Naive thymus-derived CD4-positive, alpha-beta T cell (primary cell): ENCODE measurements around the gene MORN5. TPM values are rescaled to one million over a fixed set of nuclear protein-coding genes. Genes with fewer than 3 reads are reported as not detected.
A peak's percentile ranks its signal among the peaks of the same experiment; 100 is the strongest.

Source experiments
- ATAC-seq: fragments of 150-1000 bp; cut with Tn5 transposase; 2 replicates; pipeline ENCODE4 v1.10.0; 2021; ENCODE audit warnings: mild to moderate bottlenecking, moderate library complexity
- CTCF ChIA-PET: fragments of 350-600 bp; sonication (Branson Sonifier 250); formaldehyde crosslinking; loops from one replicate; lab custom pipeline; 2021; ENCODE audit warnings: antibody characterized with exemption; lab: Charles Lee
- POLR2A ChIA-PET: fragments of 350-600 bp; sonication (Branson Sonifier 250); formaldehyde crosslinking; loops from one replicate; lab custom pipeline; 2021; ENCODE audit warnings: antibody characterized with exemption, inconsistent platforms; lab: Charles Lee
- DNase-seq, 9 donors: peaks; one replicate each; pipeline versions ENCODE4 v3.0.0 to v3.0.0-alpha.2; 2020 to 2022; ENCODE audit warnings: mixed read lengths in 1 of 9
- H3K27ac ChIP-seq: one replicate; pipeline ENCODE4 v1.7.0; 2013; ENCODE audit warnings: mild to moderate bottlenecking, low read depth, low read length, moderate library complexity
- H3K27me3 ChIP-seq, 2 donors: one replicate each; pipeline ENCODE4 v1.7.0; 2013; ENCODE audit warnings: low read length in 2 of 2, mild to moderate bottlenecking in 2 of 2, moderate library complexity in 2 of 2; ENCODE audit not compliant: control insufficient read depth in 2 of 2, insufficient read depth in 2 of 2
- H3K36me3 ChIP-seq, 3 experiments: 1 replicate in 2 of 3; 2 replicates in 1 of 3; pipeline ENCODE4 v1.7.0; 2013; ENCODE audit warnings: low read length in 3 of 3, mild to moderate bottlenecking in 3 of 3, moderate library complexity in 1 of 3; ENCODE audit not compliant: insufficient read depth in 3 of 3, control insufficient read depth in 2 of 3
- H3K4me1 ChIP-seq, 2 donors: one replicate each; pipeline ENCODE4 v1.7.0; 2013; ENCODE audit warnings: low read length in 2 of 2, mild to moderate bottlenecking in 2 of 2, moderate library complexity in 1 of 2; ENCODE audit not compliant: control insufficient read depth in 2 of 2, insufficient read depth in 2 of 2
- H3K4me3 ChIP-seq: 2 replicates; pipeline ENCODE4 v1.7.0; 2013; ENCODE audit warnings: mild to moderate bottlenecking, low read length
- H3K9me3 ChIP-seq, 3 experiments: 1 replicate in 2 of 3; 2 replicates in 1 of 3; pipeline ENCODE4 v1.7.0; 2013; ENCODE audit warnings: low read length in 3 of 3; ENCODE audit not compliant: control insufficient read depth in 2 of 3
- H3K27ac Mint-ChIP-seq, 9 donors: one replicate each; pipeline ENCODE4 v1.8.0; 2020 to 2022; ENCODE audit warnings: mixed read lengths in 9 of 9, mild to moderate bottlenecking in 8 of 9, moderate library complexity in 5 of 9, inconsistent platforms in 2 of 9
- H3K27me3 Mint-ChIP-seq, 5 donors: one replicate each; pipeline ENCODE4 v1.8.0; 2021 to 2022; ENCODE audit warnings: mixed read lengths in 5 of 5, mild to moderate bottlenecking in 1 of 5
- H3K36me3 Mint-ChIP-seq, 5 donors: one replicate each; pipeline ENCODE4 v1.8.0; 2020 to 2022; ENCODE audit warnings: mixed read lengths in 5 of 5, mild to moderate bottlenecking in 3 of 5, inconsistent platforms in 1 of 5
- H3K4me1 Mint-ChIP-seq, 7 donors: one replicate each; pipeline ENCODE4 v1.8.0; 2020 to 2022; ENCODE audit warnings: mixed read lengths in 7 of 7, mild to moderate bottlenecking in 3 of 7, inconsistent platforms in 1 of 7
- H3K4me3 Mint-ChIP-seq, 10 donors: one replicate each; pipeline ENCODE4 v1.8.0; 2020 to 2022; ENCODE audit warnings: mild to moderate bottlenecking in 10 of 10, mixed read lengths in 10 of 10, moderate library complexity in 6 of 10, inconsistent platforms in 2 of 10
- H3K9me3 Mint-ChIP-seq, 11 donors: one replicate each; pipeline ENCODE4 v1.8.0; 2020 to 2022; ENCODE audit warnings: mixed read lengths in 11 of 11, mild to moderate bottlenecking in 4 of 11, inconsistent platforms in 1 of 11, moderate library complexity in 1 of 11
- intact Hi-C, 2 donors: fragments of 100-400 bp; cut with micrococcal nuclease; formaldehyde crosslinking; loops; one replicate each; pipeline ENCODE4 v1.15.1; 2023
- polyA plus RNA-seq, 2 donors: library from polyadenylated mRNA; unstranded; fragments of 300-500 nt; fragmentation: Illumina TruSeq; gene quantifications; one replicate each; pipeline ENCODE4 v1.2.3, GENCODE V29; 2021
- total RNA-seq, 6 experiments: library from RNA in 5 of 6; stranded (reverse) in 5 of 6; gene quantifications; 1 replicate in 5 of 6; 2 replicates in 1 of 6; pipeline ENCODE4 v1.2.3 and lab custom pipeline; 2021 to 2026

The MORN5 gene
- total and polyA plus RNA-seq, 7 experiments from 2014 or later: not detected

DNA sequence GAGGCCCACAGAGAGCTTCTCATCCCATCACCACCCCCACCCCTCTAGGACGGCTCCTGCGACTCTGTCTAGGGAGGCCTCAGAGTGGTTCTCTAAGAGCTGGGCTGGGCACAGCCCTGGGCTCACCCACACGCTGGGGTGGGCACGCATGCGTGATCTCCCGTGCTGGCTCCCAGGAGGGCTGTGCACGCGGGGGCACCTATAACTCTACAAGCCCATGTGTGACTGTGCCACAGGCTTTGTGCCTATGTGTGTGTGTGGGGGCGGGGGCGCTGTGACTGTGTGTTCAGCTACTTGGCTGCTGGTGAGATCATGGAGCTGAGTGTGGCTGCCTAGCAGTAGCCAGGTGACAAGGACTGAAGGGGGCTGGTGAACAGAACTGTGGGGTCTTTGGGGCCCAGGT is 32.3 kb upstream of the MORN5 start:
- ChIA-PET POLR2A (interaction anchor here (0.6 kb wide), 1 partner anchor 23 kb away, joined by 4 read pairs; no protein-coding TSS in a partner anchor), CTCF (interaction anchor here (7.8 kb wide), 1 partner anchor 221 kb away, joined by 78 read pairs; no protein-coding TSS in a partner anchor)
- Mint-ChIP-seq H3K36me3 (no peaks in the 10 kb centered on the region), H3K9me3 (no peaks in the 10 kb centered on the region), H3K27me3 (peaks cover 11 to 48% (median 27%) of the 10 kb centered on the region in 5 donors), H3K4me1 (peaks cover 14 to 21% (median 17%) of the 10 kb centered on the region in 7 donors), H3K27ac (peak overlapping the region in 1 of 9 donors; percentile 63), H3K4me3 (peak overlapping the region in 6 of 10 donors; percentile 23 to 80 (median 39))
- H3K36me3 ChIP-seq: no peaks in the 10 kb centered on the region
- DNase-seq (no peak), ATAC-seq (no peak)
- H3K27me3 ChIP-seq: no peaks in the 10 kb centered on the region
- H3K4me3 ChIP-seq: no peak overlapping the region
- H3K27ac ChIP-seq: no peak overlapping the region
- no peaks in the 10 kb centered on the region for H3K9me3 ChIP-seq
- no peaks in the 10 kb centered on the region for H3K4me1 ChIP-seq
- intact Hi-C loops: loop anchor here in 1 of 2 donors (10.0 kb wide), 2 partner anchors 137 to 1383 kb away; partner anchors contain the start of genes MRRF and RBM18

DNA sequence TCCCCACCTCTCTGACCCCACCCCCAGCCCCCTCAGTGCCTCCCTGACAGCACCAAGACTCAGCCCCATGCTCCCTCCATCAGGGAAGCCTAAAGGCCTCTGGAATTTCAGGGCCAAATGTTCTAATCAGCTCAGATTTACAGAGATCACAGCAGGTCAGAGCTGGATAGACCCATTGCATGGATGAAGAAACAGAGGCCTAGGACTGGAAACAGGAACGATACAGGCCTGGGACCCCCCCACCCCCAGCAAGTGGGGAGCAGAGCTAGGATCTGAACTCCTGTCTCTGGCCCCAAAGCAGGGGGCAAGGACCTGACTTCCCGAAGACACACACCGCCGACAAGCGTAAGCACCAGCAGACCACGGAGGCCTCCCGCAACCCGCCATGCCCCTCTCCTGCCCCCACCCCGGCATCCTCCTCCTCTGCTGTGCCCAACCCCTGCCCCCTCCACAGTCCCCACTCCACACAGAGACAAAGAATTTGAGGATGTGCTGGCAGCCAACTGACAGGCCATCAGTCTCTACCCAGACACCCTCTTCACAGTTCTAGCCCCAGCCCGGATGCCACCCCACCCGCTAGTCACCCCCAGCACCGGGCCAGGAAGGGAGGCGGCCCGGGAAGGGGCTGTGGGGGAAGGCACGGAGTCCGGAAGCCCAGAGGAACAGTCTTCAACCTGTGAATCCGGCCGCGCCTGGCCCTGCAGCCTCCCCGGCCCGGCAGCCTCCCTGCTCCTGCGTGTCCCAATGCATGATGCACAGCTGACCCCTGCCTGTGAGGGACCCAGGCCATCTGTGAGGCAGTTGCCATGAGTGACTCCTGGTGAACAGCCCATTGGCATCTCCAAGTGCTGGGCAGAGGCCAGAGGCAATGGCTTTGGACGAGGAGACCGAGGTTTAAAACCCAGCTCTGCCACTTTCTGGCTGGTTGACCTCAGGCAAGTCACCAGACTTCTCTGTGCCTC is 31.4 kb upstream of the MORN5 start:
- CTCF ChIA-PET: no interaction called here
- Histone ChIP-seq H3K27ac (no peak overlapping the region), H3K27me3 (no peaks in the 10 kb centered on the region), H3K4me3 (no peak overlapping the region), H3K9me3 (no peaks in the 10 kb centered on the region), H3K36me3 (no peaks in the 10 kb centered on the region), H3K4me1 (no peaks in the 10 kb centered on the region)
- intact Hi-C loops: loop anchor here in 1 of 2 donors (10.0 kb wide), 2 partner anchors 137 to 1383 kb away; partner anchors contain the start of genes MRRF and RBM18
- POLR2A ChIA-PET: no interaction called here
- Mint-ChIP-seq H3K27me3 (peaks cover 11 to 46% (median 27%) of the 10 kb centered on the region in 5 donors), H3K9me3 (no peaks in the 10 kb centered on the region), H3K36me3 (no peaks in the 10 kb centered on the region), H3K27ac (peak overlapping the region in 1 of 9 donors; percentile 63), H3K4me1 (peaks cover 11 to 17% (median 16%) of the 10 kb centered on the region in 7 donors), H3K4me3 (peak overlapping the region in 2 of 10 donors; percentile 29 to 32)
- ATAC-seq (peak; percentile 33), DNase-seq (peak in 1 of 9 donors; percentile 18)

DNA sequence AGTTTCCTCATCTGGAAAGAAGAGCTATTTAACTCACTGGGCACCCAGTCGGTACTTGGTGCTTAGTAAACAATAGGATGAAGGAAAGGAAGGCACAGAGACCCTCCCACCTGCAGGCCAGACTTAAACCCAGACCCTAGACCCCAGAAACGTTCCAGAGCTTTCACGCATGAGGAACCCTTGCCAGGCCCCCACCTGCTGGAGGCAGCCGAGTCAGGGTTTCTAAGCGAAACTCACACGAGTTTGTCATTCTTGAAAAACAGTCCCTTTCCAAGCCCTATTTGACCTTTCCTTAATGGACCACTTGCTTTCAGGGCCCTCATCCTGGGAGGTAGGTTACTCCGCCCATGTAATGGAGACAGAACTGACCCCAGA is 30.8 kb upstream of the MORN5 start:
- Mint-ChIP-seq H3K9me3 (no peaks in the 10 kb centered on the region), H3K4me3 (no peak overlapping the region), H3K27ac (peak overlapping the region in 2 of 9 donors; percentile 49 to 62), H3K36me3 (no peaks in the 10 kb centered on the region), H3K27me3 (peaks cover 11 to 46% (median 27%) of the 10 kb centered on the region in 5 donors), H3K4me1 (peaks cover 11 to 17% (median 15%) of the 10 kb centered on the region in 7 donors)
- Histone ChIP-seq H3K27me3 (no peaks in the 10 kb centered on the region), H3K4me1 (no peaks in the 10 kb centered on the region), H3K27ac (no peak overlapping the region), H3K9me3 (no peaks in the 10 kb centered on the region), H3K4me3 (no peak overlapping the region), H3K36me3 (no peaks in the 10 kb centered on the region)
- no peak for DNase-seq
- CTCF ChIA-PET: no interaction called here
- POLR2A ChIA-PET: no interaction called here
- intact Hi-C loops: loop anchor here in 1 of 2 donors (10.0 kb wide), 2 partner anchors 136 to 1384 kb away; partner anchors contain the start of genes MRRF and RBM18
- no peak for ATAC-seq

DNA sequence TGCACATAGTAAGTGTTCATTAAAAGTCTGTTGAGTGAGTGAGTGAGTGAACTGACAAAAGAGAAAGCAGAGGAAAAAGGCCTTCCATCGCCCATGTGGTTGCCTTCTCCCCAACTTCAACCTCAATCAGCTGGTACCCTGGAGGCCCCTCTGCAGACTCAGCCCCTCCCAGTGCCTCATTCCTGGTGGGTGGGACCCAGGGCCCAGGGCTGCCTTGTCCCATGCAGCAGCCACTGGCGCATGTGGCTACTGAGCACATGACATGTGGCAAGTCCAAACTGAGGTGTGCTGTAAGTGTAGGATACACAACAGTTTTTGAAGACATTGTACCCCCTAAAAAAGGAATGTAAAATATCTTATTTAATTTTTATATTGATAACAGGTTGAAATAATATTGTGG is 29.7 kb upstream of the MORN5 start:
- DNase-seq (no peak), ATAC-seq (no peak)
- H3K27me3 ChIP-seq: no peaks in the 10 kb centered on the region
- CTCF ChIA-PET: no interaction called here
- Mint-ChIP-seq H3K27me3 (peaks cover 11 to 38% (median 19%) of the 10 kb centered on the region in 5 donors), H3K4me1 (peaks cover 11 to 17% (median 15%) of the 10 kb centered on the region in 7 donors), H3K36me3 (no peaks in the 10 kb centered on the region), H3K9me3 (no peaks in the 10 kb centered on the region), H3K4me3 (no peak overlapping the region), H3K27ac (peak overlapping the region in 1 of 9 donors; percentile 62)
- POLR2A ChIA-PET: no interaction called here
- H3K36me3 ChIP-seq: no peaks in the 10 kb centered on the region
- H3K9me3 ChIP-seq: no peaks in the 10 kb centered on the region
- no peaks in the 10 kb centered on the region for H3K4me1 ChIP-seq
- no peak overlapping the region for H3K4me3 ChIP-seq
- intact Hi-C loops: loop anchor here in 1 of 2 donors (10.0 kb wide), 2 partner anchors 135 to 1385 kb away; partner anchors contain the start of genes MRRF and RBM18
- no peak overlapping the region for H3K27ac ChIP-seq

DNA sequence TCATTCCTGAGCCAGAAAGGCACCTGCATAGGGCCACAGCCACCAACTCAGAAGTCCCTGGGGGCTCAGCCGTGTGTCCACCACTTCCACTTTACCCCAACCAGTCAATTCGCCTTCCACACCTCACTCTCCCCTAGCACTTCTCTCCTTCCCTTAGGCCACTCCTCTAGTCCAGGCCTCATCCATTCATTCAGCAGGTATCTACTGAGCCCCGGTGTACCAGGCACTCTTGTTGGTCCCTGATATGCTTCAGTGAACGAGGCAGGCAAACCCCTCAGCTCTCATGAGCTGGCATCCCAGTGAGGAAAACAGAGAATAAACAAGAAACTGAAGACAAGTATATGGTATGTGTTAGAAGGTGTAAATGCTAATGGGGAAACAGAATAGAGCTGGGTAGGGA is 28.9 kb upstream of the MORN5 start:
- ChIA-PET CTCF (no interaction called here), POLR2A (no interaction called here)
- H3K27me3 Mint-ChIP-seq: peaks cover 5 to 29% (median 13%) of the 10 kb centered on the region in 5 donors
- intact Hi-C loops: no loop called here
- Histone ChIP-seq H3K27me3 (no peaks in the 10 kb centered on the region), H3K4me1 (no peaks in the 10 kb centered on the region), H3K27ac (no peak overlapping the region), H3K4me3 (no peak overlapping the region), H3K36me3 (no peaks in the 10 kb centered on the region), H3K9me3 (no peaks in the 10 kb centered on the region)
- H3K9me3 Mint-ChIP-seq: no peaks in the 10 kb centered on the region
- no peak overlapping the region for H3K4me3 Mint-ChIP-seq
- peaks cover 6 to 9% (median 9%) of the 10 kb centered on the region in 7 donors for H3K4me1 Mint-ChIP-seq
- no peaks in the 10 kb centered on the region for H3K36me3 Mint-ChIP-seq
- ATAC-seq (no peak), DNase-seq (no peak)
- no peak overlapping the region for H3K27ac Mint-ChIP-seq

DNA sequence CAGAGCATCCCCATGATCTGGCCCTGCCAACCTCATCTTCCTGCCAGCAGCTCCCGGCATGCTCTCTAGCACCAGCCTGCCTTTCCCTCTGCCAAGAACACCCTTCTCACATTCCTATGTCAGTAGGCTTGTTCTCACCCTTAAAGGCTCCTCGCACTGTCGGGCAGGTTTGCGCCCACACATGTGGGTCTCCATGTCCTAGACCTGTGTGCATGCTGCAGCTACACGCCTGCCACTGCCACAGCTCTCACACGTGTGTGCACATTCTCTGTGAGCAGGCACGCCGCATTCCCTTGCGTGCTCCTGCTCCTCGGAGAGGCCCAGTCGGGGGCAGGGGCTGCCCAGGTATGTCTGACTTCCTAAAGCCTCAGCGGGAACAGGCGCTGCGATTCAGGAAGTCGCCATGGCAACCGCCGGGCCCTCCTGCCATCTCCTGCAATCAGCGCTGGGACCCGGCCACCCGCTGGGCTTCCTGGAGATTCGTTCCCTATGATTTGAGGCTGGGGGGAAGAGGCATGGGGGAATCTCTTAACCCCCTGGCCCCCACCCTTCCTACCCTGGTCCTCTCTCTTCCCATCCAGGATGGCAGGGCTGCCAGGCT is 28.2 kb upstream of the MORN5 start:
- Mint-ChIP-seq H3K4me1 (peaks cover 2 to 4% (median 3%) of the 10 kb centered on the region in 7 donors), H3K36me3 (no peaks in the 10 kb centered on the region), H3K4me3 (no peak overlapping the region), H3K27ac (no peak overlapping the region), H3K9me3 (no peaks in the 10 kb centered on the region), H3K27me3 (peaks cover under 1 to 23% (median 6%) of the 10 kb centered on the region in 5 donors)
- Histone ChIP-seq H3K27ac (no peak overlapping the region), H3K4me1 (no peaks in the 10 kb centered on the region), H3K4me3 (no peak overlapping the region), H3K9me3 (no peaks in the 10 kb centered on the region), H3K27me3 (no peaks in the 10 kb centered on the region), H3K36me3 (no peaks in the 10 kb centered on the region)
- no peak for ATAC-seq
- POLR2A ChIA-PET: no interaction called here
- intact Hi-C loops: no loop called here
- CTCF ChIA-PET: no interaction called here
- no peak for DNase-seq
